C1 segment of cervical spinal cord (tissue), 14 donors: ENCODE results near the gene ZNF471.

Source experiments
- DNase-seq, 14 donors: peaks; one replicate each; lab custom pipeline; 2025; lab: John Stamatoyannopoulos, UW

Gene ZNF471

DNA sequence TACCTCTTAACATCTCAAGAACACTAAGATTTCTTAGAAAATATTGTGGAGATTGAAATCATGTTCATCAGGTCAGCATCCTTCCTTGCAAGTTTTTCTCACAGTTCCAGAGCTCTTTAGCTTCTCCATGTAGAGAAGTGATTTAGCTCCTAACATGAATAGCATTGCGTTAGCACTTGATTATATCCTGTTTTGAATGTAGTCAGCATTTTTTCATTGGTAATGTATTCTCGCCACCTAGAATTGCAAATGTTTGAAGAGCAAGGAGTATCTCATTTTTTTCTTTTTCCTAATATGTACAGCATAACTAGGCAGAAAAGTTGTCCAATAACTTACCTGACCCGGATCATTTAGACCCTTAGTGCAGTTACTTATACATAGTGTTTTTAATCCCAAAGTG is 66.3 kb downstream of the ZNF471 start:
- no peak for DNase-seq

DNA sequence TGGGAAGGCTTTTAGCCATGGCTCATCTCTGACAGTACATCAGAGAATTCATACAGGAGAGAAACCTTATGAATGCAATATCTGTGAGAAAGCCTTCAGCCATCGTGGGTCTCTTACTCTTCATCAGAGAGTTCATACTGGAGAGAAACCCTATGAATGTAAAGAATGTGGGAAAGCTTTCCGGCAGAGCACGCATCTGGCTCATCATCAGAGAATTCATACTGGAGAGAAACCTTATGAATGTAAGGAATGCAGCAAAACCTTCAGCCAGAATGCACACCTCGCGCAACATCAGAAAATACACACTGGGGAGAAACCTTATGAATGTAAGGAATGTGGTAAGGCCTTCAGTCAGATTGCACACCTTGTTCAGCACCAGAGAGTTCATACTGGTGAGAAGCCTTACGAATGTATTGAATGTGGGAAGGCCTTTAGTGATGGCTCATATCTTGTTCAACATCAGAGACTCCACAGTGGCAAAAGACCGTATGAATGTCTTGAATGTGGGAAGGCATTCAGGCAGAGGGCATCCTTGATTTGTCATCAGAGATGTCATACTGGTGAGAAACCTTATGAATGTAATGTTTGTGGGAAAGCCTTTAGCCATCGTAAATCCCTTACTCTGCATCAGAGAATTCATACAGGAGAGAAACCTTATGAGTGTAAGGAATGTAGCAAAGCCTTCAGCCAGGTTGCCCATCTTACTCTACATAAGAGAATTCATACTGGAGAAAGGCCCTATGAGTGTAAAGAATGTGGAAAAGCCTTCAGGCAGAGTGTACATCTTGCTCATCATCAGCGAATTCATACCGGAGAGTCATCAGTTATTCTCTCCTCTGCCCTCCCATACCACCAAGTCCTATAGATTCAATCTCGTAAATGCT is 70.3 kb downstream of the ZNF471 start:
- DNase-seq = no peak
